CMK (cell line): ENCODE measurements around the gene RAE1.

Experiments used
- DNase-seq: peaks from one replicate; pipeline ENCODE4 v3.0.0-alpha.2; 2010; ENCODE audit warnings: low read depth

The RAE1 gene

GRCh38 chr20:57388953-57389694, 38.1 kb downstream of the RAE1 start:
- DNase-seq = peak; percentile 56

- DNase-seq = peak; percentile 86
Measured at GRCh38 chr20:57389695-57390603, 38.9 kb downstream of the RAE1 start.

GRCh38 chr20:57390604-57391438, 39.8 kb downstream of the RAE1 start, which contains the start of gene RBM38:
Gene RBM38 (plus strand): TSS chr20:57391396. CDS start chr20:57391582, 186 bp downstream.
- peak; percentile 72 for DNase-seq

- DNase-seq = no peak
Measured at GRCh38 chr20:57391439-57392301, 40.6 kb downstream of the RAE1 start.

GRCh38 chr20:57392512-57393271, 41.6 kb downstream of the RAE1 start:
- no peak for DNase-seq

- DNase-seq = no peak
Measured at GRCh38 chr20:57393321-57394120, 42.5 kb downstream of the RAE1 start.

- DNase-seq = no peak
Measured at GRCh38 chr20:57394121-57395082, 43.3 kb downstream of the RAE1 start.

GRCh38 chr20:57395111-57395966, 44.3 kb downstream of the RAE1 start:
- DNase-seq = no peak

- DNase-seq = no peak
Measured at GRCh38 chr20:57396212-57396983, 45.3 kb downstream of the RAE1 start.

- no peak for DNase-seq
Measured at GRCh38 chr20:57396984-57397692, 46.1 kb downstream of the RAE1 start.

GRCh38 chr20:57397693-57398108, 46.6 kb downstream of the RAE1 start:
- DNase-seq = no peak

- DNase-seq = no peak
Measured at GRCh38 chr20:57398231-57398821, 47.3 kb downstream of the RAE1 start.

GRCh38 chr20:57398901-57399535, 48.0 kb downstream of the RAE1 start:
- DNase-seq = no peak

- no peak for DNase-seq
Measured at GRCh38 chr20:57399587-57400155, 48.6 kb downstream of the RAE1 start.
